HepG2 (cell line): ENCODE measurements around the gene SALL4. TPM values are rescaled to one million over a fixed set of nuclear protein-coding genes. Genes with fewer than 3 reads are reported as not detected.

ENCODE experiments used
- ATF7-NPFF ChIP-seq: sonication (generic); formaldehyde crosslinking; IDR thresholded peaks from 2 replicates; pipeline ENCODE4 v1.8.1; 2023; ENCODE audit warnings: mild to moderate bottlenecking, low read depth, missing genetic modification reagents, moderate library complexity
- DR1 ChIP-seq: sonication (generic); formaldehyde crosslinking; IDR thresholded peaks from 2 replicates; pipeline ENCODE4 v1.8.0; 2021; ENCODE audit warnings: mild to moderate bottlenecking, missing genetic modification reagents, inconsistent platforms
- GATA4 ChIP-seq: sonication (generic); IDR thresholded peaks from 2 replicates; pipeline ENCODE4 v1.6.1; 2016; ENCODE audit warnings: antibody characterized with exemption, low read depth, borderline replicate concordance
- HNRNPUL1 ChIP-seq: fragments of 200-400 bp; formaldehyde crosslinking; IDR thresholded peaks from 2 replicates; pipeline ENCODE4 v1.6.1; 2017; ENCODE audit warnings: low read depth, mild to moderate bottlenecking, low read length, moderate library complexity
- NFE2L1 ChIP-seq: sonication (generic); formaldehyde crosslinking; IDR thresholded peaks from 2 replicates; pipeline ENCODE4 v1.4.0; 2020; ENCODE audit warnings: missing genetic modification reagents, mild to moderate bottlenecking, borderline replicate concordance
- PAWR ChIP-seq: sonication (generic); formaldehyde crosslinking; IDR thresholded peaks from 2 replicates; pipeline ENCODE4 v1.4.0; 2020; ENCODE audit warnings: missing genetic modification reagents, mild to moderate bottlenecking, borderline replicate concordance
- PHF21A ChIP-seq: sonication (generic); formaldehyde crosslinking; IDR thresholded peaks from 2 replicates; pipeline ENCODE4 v1.5.0; 2020; ENCODE audit warnings: mild to moderate bottlenecking, missing genetic modification reagents
- RBM22 ChIP-seq: fragments of 200-400 bp; formaldehyde crosslinking; optimal IDR thresholded peaks from 2 replicates; pipeline ENCODE3; 2017; ENCODE audit warnings: mild to moderate bottlenecking, low read length, moderate library complexity
- TCF7L2 ChIP-seq: IDR thresholded peaks from 2 replicates; pipeline ENCODE4 v1.6.1; 2011; ENCODE audit warnings: mild to moderate bottlenecking, low read depth, low read length, moderate library complexity
- ZBTB34 ChIP-seq: sonication (generic); formaldehyde crosslinking; IDR thresholded peaks from 2 replicates; pipeline ENCODE4 v1.8.0; 2022; ENCODE audit warnings: mild to moderate bottlenecking, missing genetic modification reagents
- ZBTB49 ChIP-seq: sonication (generic); formaldehyde crosslinking; IDR thresholded peaks from 2 replicates; pipeline ENCODE4 v1.4.0; 2020; ENCODE audit warnings: missing genetic modification reagents, borderline replicate concordance
- ZNF280D ChIP-seq: sonication (generic); formaldehyde crosslinking; IDR thresholded peaks from 2 replicates; pipeline ENCODE4 v1.5.1; 2020; ENCODE audit warnings: mild to moderate bottlenecking, missing genetic modification reagents
- ZNF510 ChIP-seq: sonication (generic); formaldehyde crosslinking; IDR thresholded peaks from 2 replicates; pipeline ENCODE4 v1.4.0; 2020; ENCODE audit warnings: low read depth, mild to moderate bottlenecking, missing genetic modification reagents
- ZNF605 ChIP-seq: sonication (generic); formaldehyde crosslinking; IDR thresholded peaks from 2 replicates; pipeline ENCODE4 v1.8.0; 2022; ENCODE audit warnings: mild to moderate bottlenecking, missing genetic modification reagents
- ZNF780A ChIP-seq: sonication (generic); formaldehyde crosslinking; IDR thresholded peaks from 2 replicates; pipeline ENCODE4 v1.8.0; 2022; ENCODE audit warnings: mild to moderate bottlenecking, missing genetic modification reagents, moderate library complexity
- ZNF784 ChIP-seq: sonication (generic); formaldehyde crosslinking; IDR thresholded peaks from 2 replicates; pipeline ENCODE4 v1.5.1; 2020; ENCODE audit warnings: missing genetic modification reagents, mild to moderate bottlenecking, borderline replicate concordance
- polyA plus RNA-seq, 8 experiments: library from polyadenylated mRNA; depleted of rRNA in 3 of 8; stranded (reverse) in 7 of 8; unstranded in 1 of 8; fragments of >200 nt; fragmentation: Illumina TruSeq in 4 of 8; extraction: Trizol in 4 of 8; gene quantifications; 2 replicates each; pipeline versions ENCODE4 v1.2.1 to v1.2.3, GENCODE V29; 2011 to 2016; ENCODE audit warnings: low read depth in 4 of 8, missing spikeins in 1 of 8, mixed read lengths in 1 of 8; ENCODE audit not compliant: insufficient read depth in 1 of 8
- total RNA-seq, 5 experiments: library from RNA; depleted of rRNA; stranded (reverse); fragments of >200 nt; fragmentation: Illumina TruSeq; extraction: Trizol; gene quantifications; 2 replicates each; pipeline ENCODE4 v1.2.3, GENCODE V29; 2016; ENCODE audit warnings: low read depth in 1 of 5
- TF ChIP-seq, protein P1 (sequence below): sonication (generic); formaldehyde crosslinking; IDR thresholded peaks from 2 replicates; pipeline ENCODE4 v1.5.1; 2020; ENCODE audit warnings: missing genetic modification reagents, mild to moderate bottlenecking, borderline replicate concordance

The SALL4 gene
- total and polyA plus RNA-seq, 2 of the 13 experiments (the other 11 are each of a cell fraction or from before 2014, with no cell fraction given): 0.33 to 1.8 TPM

- no peak for TF ChIP-seq PAWR (CRISPR knock-in tag)
- no peak for TF ChIP-seq ZNF784
- peak; percentile 96 for TF ChIP-seq GATA4
- no peak for TF ChIP-seq ZNF780A
- TF ChIP-seq, protein P1, sequence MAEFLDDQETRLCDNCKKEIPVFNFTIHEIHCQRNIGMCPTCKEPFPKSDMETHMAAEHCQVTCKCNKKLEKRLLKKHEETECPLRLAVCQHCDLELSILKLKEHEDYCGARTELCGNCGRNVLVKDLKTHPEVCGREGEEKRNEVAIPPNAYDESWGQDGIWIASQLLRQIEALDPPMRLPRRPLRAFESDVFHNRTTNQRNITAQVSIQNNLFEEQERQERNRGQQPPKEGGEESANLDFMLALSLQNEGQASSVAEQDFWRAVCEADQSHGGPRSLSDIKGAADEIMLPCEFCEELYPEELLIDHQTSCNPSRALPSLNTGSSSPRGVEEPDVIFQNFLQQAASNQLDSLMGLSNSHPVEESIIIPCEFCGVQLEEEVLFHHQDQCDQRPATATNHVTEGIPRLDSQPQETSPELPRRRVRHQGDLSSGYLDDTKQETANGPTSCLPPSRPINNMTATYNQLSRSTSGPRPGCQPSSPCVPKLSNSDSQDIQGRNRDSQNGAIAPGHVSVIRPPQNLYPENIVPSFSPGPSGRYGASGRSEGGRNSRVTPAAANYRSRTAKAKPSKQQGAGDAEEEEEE (CRISPR knock-in tag): no peak
- TF ChIP-seq PHF21A (CRISPR knock-in tag): peak; percentile 69; the same call in 1 of the 2 replicates
- TF ChIP-seq DR1 (CRISPR knock-in tag): no peak
- TF ChIP-seq ZNF510 (CRISPR knock-in tag): no peak
- TF ChIP-seq ZNF605: peak; percentile 59; the same call in 1 of the 2 replicates
- no peak for TF ChIP-seq RBM22
- no peak for TF ChIP-seq ZBTB49 (CRISPR knock-in tag)
- no peak for TF ChIP-seq HNRNPUL1
- TF ChIP-seq ATF7-NPFF (CRISPR knock-in tag): no peak
- peak; percentile 63 for TF ChIP-seq TCF7L2
- no peak for TF ChIP-seq NFE2L1 (CRISPR knock-in tag)
- TF ChIP-seq ZBTB34 (CRISPR knock-in tag): no peak; the same call in 1 of the 2 replicates
- TF ChIP-seq ZNF280D (CRISPR knock-in tag): no peak; the same call in 1 of the 2 replicates
These were observed 41.3 kb downstream of the SALL4 start (continued) for GRCh38 chr20:51760905-51761546.
